T1000 (cell line): ENCODE results near the gene NR3C1.

Experiments
- DNase-seq: peaks from one replicate; lab custom pipeline; 2025; ENCODE audit warnings: mixed read lengths; lab: John Stamatoyannopoulos, UW

Gene NR3C1

GRCh38 chr5:143403593-143404415 lies at the start of gene NR3C1:
NR3C1 (minus strand) TSS chr5:143403686; CDS start chr5:143400839, 2,847 bp downstream.
- peak; percentile 83 for DNase-seq

DNA sequence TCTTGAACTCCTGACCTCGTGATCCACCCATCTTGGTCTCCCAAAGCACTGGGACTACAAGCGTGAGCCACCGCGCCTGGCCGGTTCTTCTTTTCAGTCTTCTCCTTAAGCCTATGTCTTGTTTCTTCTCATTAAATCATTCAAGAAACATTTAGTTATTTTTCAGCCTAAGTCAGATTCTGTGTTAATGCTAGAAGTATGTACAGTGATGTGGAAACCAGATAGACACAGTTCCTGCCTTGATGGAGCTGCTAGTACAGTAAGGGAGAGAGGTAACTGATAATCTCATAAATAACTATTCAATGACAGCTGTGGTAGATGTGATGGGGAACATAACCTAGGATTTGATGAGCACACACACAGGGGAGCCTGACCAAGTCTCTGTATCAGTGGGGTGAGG lies 46.3 kb upstream of the NR3C1 start:
- no peak for DNase-seq

- DNase-seq: no peak
Observed at GRCh38 chr5:143448518-143448917, 45.0 kb upstream of the NR3C1 start.

GRCh38 chr5:143447983-143448382 lies 44.5 kb upstream of the NR3C1 start:
- DNase-seq: no peak

DNA sequence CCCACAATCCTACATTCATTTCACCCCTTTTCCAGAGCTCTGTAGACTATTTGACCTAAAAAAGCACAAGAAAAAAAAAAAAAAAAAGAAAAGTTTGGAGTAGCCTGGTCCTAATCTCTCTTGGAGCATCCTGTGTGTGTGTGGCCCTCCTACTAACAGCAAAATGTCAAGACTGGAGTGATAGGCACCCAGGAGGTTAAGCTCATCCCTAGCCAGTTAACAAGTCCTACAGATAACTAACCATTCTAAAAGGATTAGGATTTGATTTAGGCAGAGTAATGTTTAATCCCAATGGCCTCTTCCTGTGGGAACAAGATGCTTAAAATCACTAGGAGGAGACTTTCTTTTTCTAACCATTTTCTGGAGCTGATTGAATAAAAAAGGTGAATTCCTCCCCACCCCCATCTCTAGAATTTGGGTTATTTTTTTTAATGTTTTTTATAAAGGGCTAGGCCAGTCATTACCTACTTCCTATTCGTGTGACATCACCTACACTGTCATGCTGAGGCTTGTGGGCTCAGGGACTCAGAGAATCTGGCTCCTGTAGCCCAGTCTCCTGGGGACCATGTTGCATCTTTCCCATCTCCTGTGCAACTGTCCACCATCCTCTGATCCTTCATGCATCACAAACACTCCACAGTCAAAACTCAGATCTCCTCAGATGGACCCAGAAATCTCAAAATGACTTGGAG lies 43.2 kb upstream of the NR3C1 start:
- DNase-seq: no peak

- no peak for DNase-seq
Observed at GRCh38 chr5:143445776-143446175, 42.3 kb upstream of the NR3C1 start.

DNA sequence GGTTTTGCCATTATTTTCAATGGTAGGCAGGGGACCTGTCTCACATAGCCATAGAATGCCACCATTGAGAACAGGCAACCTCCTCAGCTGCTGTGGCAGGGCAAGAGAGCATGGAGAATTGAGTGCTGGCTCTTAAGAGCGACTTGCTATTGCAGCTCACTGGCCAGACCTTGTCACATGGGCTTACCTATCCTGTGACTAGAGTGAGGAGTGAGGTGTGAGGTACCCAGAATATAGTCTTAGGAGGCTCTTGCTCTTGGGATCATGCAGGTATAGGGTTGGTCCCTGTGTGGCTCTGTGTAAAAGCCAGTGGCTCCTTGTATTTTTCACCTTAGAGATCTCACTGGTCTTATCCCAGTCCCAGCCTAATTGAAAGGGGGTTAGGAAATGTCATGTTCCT lies 39.8 kb upstream of the NR3C1 start:
- no peak for DNase-seq

GRCh38 chr5:143442385-143442784 lies 38.9 kb upstream of the NR3C1 start:
- DNase-seq: no peak

- no peak for DNase-seq
Observed at GRCh38 chr5:143440448-143441115, 37.1 kb upstream of the NR3C1 start.

DNA sequence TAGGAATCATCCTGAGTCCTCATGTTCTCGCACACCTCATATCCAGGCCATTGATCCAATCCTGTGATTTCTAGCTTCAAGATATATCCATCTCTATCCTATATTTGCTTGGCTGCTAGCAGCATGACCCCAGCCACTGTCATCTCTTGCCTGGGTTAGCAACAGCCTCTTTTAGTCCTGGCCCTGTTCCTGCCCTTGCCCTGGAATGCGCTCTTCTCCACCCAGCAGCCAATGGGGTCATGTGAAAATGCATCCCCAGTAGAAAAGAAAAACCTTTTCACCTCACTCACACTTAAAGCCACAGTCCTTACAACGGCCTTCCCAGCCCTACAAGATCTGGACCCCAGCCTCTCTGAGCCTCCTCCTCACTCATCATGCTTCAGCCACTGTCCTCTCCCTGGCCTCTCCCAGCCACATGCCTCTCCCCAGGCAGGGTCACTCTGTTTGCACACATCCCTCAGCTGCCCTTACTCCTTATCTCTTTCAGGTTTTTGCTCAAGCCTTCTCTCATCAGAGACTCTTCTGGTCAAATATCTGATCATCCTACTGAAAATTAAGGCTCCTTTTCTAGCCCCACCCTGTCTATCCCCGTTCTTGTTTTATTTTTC lies 34.3 kb upstream of the NR3C1 start:
- no peak for DNase-seq

DNA sequence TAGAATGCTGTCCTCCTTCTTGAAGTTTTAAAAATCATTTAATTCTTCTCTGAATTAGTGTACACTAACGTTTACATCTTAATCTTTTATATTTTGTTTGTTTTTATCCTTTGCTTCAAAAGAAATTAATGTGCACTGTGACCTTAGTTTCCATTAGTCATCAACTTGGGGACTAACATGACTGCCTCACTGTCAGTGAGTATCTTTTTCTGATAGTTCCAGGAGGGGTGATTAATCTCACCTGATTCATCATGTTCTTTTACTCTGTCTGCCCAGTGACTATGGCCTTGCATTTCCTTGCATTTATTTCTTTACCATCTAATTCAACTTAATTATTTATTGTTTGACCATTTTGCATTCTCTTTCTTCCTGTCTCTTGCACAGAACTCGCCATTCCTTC lies 33.4 kb upstream of the NR3C1 start:
- no peak for DNase-seq

DNA sequence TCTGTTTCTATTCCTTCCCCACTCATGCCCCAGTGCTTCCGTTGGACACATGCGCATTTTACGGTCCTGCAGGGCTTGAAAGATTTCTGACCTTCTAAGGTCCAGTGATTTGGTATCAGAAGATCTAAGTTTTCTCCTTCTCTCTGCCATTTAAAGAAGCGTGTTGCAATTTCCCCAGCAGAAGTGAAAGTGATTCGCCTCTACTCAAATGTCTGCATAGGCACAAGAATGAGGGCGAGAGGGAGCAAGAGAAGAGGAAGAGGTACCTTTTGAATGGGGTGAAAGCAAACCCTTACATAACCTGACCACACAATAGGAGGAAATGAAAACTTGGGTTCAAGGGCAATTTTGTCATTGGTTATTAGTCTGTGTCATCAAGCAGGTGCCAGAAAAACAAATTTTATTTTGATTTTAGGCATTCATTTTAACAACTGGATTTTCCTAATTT lies 31.7 kb upstream of the NR3C1 start:
- DNase-seq: no peak

DNA sequence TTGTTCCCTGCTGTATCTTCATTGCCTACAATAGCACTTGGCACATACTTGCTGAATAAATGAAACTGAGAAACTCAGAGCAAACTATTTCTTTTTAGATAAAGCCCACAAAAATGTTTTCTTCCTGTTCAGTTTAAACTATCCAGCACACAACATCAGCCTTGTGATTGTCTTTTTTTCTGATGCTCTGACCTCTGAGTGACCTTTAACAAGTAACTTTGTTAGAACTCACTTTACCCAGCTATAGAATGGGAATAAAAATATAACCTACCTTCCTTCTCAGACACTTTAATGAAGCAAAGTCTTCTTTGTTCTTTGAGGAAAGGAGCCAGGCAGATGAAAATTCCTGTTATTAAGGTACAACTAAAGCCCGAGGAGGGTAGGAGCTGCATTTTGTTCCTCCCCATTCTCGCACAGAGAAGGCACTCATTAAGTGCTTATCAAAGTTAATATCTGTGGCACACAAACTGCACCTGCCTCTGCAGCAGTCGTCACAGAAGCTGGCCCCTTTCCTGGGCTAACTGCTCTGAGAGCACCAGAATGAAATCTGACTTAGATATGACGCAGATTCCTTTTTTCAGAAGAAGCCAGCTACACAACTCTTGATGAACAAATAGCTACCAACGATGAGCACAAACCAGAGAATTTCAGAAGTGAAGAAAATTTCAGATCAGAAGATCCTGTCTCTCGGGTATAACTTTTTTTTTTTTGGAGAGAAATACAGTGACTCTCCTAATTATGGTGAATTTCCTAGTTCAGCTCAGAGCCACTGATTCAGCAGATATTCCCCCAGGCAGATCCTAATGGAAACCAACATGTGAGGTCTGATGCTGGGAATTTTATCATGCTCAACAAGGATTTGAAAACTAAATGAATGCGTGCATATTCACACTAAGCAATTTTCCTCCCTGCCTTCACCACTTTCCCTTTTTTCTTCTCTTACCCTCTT lies 31.0 kb upstream of the NR3C1 start:
- no peak for DNase-seq

GRCh38 chr5:143433670-143434069 lies 30.2 kb upstream of the NR3C1 start:
- DNase-seq: no peak

GRCh38 chr5:143432658-143433239 lies 29.3 kb upstream of the NR3C1 start:
- DNase-seq: no peak

DNA sequence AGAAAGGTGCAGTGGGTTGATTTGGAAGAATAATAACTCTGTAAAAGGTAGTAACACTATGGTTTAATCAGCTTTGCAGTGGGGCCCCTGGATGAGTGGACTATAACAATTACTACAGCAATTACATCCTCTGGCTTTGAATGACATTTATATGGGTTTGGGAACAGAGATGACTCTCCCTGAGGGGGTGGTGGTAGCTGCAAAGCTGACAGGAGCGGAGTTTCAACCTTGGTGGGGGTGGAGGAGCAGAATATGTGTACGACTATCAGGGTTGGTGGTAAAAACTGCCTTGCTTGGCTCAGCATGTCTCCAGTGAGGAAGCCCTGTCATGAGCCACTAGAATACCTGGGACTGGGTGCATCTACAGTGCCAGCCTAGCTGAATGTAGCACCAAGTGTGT lies 28.3 kb upstream of the NR3C1 start:
- no peak for DNase-seq

DNA sequence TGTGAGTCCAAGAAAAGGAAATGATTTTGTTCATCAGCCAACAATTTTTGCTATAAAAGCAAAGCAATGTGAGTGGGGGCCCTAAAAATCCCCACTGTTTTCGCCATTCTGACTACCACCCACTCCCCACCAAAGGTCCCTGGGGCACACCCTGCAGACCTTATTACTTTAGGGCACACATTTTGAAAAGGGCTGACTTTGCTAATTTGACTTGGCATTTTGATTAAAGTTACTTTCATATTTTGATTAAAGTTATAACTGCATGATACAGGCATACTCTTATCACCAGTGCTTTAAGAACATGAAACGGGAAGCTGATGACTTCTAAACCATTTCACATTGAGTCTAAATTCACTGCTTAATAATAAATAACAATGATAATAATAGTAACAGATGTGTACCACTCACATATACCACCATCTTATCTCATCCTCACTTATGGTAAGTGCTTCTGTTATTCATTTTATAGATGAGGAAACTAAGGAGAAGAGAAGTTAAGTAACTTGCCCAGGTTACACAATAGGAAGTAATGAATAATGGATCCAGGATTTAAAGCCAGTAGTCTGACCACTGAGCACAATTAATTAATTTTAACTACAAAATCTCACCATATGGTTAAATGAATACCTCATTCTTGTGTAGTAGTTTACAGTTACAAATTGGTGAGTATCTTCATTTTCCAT lies 25.4 kb upstream of the NR3C1 start:
- DNase-seq: no peak

DNA sequence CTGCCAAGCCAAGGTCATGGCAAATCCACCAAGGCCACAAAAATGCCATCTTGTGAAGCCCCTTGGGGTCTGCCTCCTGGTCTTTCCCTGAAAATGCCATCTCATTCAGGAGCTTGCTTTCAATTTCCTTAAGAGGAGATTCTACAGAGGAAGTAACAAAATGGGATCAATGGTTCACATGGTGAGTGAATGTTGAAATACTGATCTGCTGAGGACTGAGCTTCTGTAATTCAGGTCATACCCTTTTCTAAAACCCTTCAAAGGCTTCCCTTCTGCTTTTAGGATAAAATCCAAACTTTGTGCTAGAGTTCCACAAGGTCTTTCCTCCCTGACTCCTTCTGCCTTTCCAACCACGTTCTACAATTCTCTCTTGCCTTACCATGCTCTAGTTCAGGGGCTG lies 24.7 kb upstream of the NR3C1 start:
- no peak for DNase-seq

DNA sequence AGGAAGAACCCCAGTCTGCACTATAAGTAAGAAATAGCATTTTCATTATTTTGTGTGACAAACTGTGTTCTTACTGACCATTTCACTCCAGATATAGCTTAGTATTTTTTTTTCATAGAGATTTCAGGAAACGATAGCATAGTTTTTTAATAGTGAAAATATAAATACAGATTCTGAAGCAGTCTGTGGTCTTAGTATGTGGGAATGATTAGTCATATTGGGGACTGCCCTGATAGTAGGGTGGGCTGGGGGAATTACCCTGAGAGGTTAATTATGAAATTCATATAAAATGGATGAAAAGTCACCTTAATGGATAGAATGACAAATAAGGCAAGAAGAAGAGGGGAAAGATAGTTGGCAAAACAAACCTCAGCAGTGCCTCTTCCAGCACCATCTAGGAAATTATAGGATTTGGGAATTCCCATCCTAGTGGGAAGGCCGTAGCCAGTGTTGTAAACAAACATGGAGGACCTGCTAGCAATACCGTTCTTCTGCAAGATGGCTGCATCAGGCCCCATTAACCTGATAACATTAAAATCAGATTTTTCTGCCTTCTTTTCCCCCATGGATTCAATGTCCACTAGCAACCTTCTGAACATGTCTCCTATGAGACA lies 23.7 kb upstream of the NR3C1 start:
- DNase-seq: no peak

GRCh38 chr5:143426437-143426991 lies 23.0 kb upstream of the NR3C1 start:
- DNase-seq: no peak
